Measurements from ENCODE around the gene SESN3. TPM values are rescaled to one million over a fixed set of nuclear protein-coding genes. Genes with fewer than 3 reads are reported as not detected.

SESN3 gene
- total RNA-seq, 1 donor from 2014 or later, result 12.4 TPM

- DNase-seq (ENCODE audit: low read depth) (no peak), FAIRE-seq (no peak)
- Histone ChIP-seq H3K36me3 (ENCODE audit: control insufficient read depth, insufficient read depth, low read length) (no peaks in the 10 kb centered on the region), H3K4me3 (ENCODE audit: low read depth, low read length) (no peak overlapping the region), H3K27me3 (ENCODE audit: control insufficient read depth, insufficient read depth, low read length) (no peaks in the 10 kb centered on the region)
- no peak for TF ChIP-seq CTCF (IDR thresholded peaks at IDR 0.05; ENCODE audit: insufficient read depth, low read length, severe bottlenecking)
These were observed 74.8 kb downstream of the SESN3 start for GRCh38 chr11:95156133-95156721.

- FAIRE-seq (no peak), DNase-seq (ENCODE audit: low read depth) (no peak)
- Histone ChIP-seq H3K36me3 (ENCODE audit: control insufficient read depth, insufficient read depth, low read length) (no peaks in the 10 kb centered on the region), H3K4me3 (ENCODE audit: low read depth, low read length) (no peak overlapping the region), H3K27me3 (ENCODE audit: control insufficient read depth, insufficient read depth, low read length) (no peaks in the 10 kb centered on the region)
- no peak for TF ChIP-seq CTCF (IDR thresholded peaks at IDR 0.05; ENCODE audit: insufficient read depth, low read length, severe bottlenecking)
These were observed 75.6 kb downstream of the SESN3 start for GRCh38 chr11:95155385-95155784.

- TF ChIP-seq CTCF (IDR thresholded peaks at IDR 0.05; ENCODE audit: insufficient read depth, low read length, severe bottlenecking), result peak; percentile 63
- no peak overlapping the region for H3K4me3 ChIP-seq (ENCODE audit: low read depth, low read length)
- no peaks in the 10 kb centered on the region for H3K36me3 ChIP-seq (ENCODE audit: control insufficient read depth, insufficient read depth, low read length)
- DNase-seq (ENCODE audit: low read depth) (peak; percentile 56), FAIRE-seq (peak; percentile 58)
- no peaks in the 10 kb centered on the region for H3K27me3 ChIP-seq (ENCODE audit: control insufficient read depth, insufficient read depth, low read length)
These were observed 76.5 kb downstream of the SESN3 start for GRCh38 chr11:95154514-95154913.

GRCh38 chr11:95153857-95154246 lies 77.2 kb downstream of the SESN3 start:
- DNase-seq (ENCODE audit: low read depth), result no peak
- TF ChIP-seq CTCF (IDR thresholded peaks at IDR 0.05; ENCODE audit: insufficient read depth, low read length, severe bottlenecking), result no peak
- H3K36me3 ChIP-seq (ENCODE audit: control insufficient read depth, insufficient read depth, low read length), result no peaks in the 10 kb centered on the region
- FAIRE-seq, result no peak
- no peak overlapping the region for H3K4me3 ChIP-seq (ENCODE audit: low read depth, low read length)
- H3K27me3 ChIP-seq (ENCODE audit: control insufficient read depth, insufficient read depth, low read length), result no peaks in the 10 kb centered on the region

GRCh38 chr11:95152876-95153856 lies 77.8 kb downstream of the SESN3 start:
- Histone ChIP-seq H3K27me3 (ENCODE audit: control insufficient read depth, insufficient read depth, low read length) (no peaks in the 10 kb centered on the region), H3K36me3 (ENCODE audit: control insufficient read depth, insufficient read depth, low read length) (no peaks in the 10 kb centered on the region), H3K4me3 (ENCODE audit: low read depth, low read length) (no peak overlapping the region)
- TF ChIP-seq CTCF (IDR thresholded peaks at IDR 0.05; ENCODE audit: insufficient read depth, low read length, severe bottlenecking), result no peak
- DNase-seq (ENCODE audit: low read depth) (no peak), FAIRE-seq (peak; percentile 18)
